Measurements from ENCODE around the gene POU6F2.

Gene POU6F2

DNA sequence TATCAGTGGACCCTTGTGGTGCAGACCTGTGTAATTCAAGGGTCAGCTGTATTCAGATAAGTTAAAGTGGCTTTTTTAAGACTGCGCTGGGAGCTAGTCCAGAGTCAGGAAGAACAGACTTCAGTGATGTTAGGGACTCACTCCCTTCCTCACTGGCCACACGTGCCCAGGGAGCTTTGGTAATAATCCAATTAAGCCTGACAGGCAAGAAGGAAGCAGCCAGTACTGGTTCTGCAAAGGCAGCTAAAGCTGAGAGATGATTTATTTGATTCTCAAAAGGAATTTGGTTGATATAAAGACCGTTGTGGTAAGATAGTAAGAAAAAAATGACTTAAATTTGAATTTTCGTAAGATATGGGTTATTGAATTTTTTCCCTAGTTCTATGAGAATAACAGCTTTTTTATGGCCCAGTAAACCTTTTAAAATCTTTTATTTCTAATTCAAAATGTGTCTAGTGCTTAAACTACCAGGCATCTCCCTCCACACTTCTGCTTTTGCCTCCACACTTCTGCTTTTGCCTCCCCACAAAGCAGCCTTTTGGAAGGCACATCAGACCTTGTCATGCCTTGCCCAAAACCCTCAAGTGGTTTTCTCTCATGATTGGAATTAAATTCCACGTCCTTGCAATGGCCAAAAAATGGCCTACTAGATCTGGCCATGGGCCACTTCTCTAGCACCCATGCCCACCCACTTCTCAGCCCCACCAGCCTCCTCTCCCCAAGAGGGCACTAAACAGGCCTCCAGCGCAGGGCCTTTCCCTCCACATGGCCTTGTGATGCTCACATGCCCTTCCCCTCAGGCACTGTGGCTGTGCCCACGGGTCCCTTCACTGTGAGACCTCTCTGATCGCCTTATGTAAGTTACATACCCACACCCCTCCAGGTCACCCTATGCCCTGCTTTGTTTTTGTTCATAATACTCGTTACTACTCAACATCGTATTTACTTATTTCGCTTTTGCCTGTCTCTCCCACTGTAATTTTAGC, 92.5 kb downstream of the POU6F2 start:
- DNase-seq: no peak

DNA sequence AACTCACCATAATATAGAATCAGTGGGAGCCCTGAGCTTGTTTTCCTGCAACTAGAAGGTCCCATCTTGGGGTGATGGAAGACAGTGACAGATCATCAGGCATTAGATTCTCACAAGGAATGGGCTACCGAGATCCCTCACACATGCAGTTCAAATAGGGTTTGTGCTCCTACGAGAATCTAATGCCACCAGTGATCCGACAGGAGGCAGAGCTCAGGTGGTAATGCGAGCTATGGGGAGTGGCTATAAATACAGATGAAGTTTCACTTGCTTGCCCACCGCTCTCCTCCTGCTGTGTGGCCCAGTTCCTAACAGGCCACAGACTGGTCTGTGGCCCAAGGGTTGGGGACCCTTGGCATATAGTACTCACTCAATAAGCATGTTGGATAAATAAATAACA, 93.4 kb downstream of the POU6F2 start:
- no peak for DNase-seq

DNA sequence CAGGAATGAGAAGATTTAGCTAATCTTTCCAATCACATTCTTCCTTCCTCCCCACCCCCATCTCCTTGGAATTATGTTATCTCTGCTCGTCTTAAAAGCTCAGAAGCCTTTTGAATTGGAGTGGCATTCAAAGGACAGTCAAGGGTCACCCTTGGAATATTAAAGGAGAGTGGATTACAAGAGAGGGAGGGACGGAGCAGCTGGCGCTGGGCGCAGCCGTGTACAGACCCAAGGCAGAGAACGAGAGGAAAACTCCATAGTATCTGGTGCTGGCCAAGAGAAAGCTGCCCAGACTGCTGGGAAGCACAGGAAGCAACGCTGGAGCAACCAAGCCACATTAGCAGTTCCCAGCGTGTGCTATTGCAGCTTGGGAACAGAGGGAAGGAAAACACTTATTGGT, 95.7 kb downstream of the POU6F2 start:
- no peak for DNase-seq

DNA sequence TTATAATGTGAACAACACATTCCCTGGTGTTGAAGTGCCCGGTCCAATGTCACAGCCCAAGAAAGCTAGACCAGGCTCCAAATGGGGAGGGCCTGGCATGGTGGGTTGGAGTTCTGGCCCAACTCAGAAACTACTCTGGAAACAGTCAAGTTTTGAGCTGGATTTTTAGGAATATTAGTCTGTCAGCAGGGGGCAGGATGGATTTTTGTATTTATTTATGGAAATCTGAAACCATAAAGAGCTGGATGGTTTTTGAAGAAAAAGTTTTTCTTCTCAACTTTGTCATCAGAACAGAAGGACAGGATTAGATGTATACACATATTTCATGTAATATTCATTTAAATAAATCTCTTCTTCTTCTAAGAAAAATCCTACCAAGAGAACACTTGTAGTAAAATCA, 97.5 kb downstream of the POU6F2 start:
- no peak for DNase-seq

DNA sequence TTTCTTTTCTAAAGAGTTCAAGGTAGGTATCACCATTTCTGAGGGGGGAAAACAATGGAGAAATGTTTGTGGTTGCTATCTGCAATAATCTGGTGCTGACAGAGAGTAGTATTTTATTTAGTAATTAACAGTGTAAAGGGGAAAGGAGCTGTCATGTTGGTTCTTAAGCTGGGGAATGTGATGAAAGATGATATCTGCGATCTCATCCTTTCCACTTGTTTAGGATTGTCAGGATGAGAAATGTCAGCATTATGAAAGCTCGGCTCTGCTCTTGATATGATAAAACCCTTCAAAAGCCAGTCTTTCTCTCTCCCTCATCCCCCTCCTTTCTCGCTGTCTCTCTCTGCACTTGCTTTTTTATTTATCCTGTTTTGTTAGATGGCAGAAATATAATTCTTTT, 106.1 kb downstream of the POU6F2 start:
- DNase-seq: no peak

DNA sequence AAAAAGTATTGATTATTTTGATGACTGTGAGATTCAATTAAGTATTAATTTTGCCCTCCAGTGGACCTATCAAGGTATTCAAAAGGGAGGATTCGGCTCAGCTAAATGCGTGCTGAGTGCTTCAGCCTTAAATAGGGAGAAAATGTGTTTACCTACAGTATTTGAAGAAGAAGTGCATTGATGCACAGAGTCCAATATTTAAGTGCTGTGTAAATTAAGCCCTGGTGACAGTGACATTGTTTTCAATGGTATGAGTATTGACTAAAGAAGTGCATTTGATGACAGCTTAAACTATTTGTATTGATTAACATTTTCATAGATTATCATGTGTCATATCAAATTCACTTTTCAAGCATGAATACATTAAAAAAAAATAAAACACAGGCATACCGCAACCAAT, 106.6 kb downstream of the POU6F2 start:
- DNase-seq: no peak

DNA sequence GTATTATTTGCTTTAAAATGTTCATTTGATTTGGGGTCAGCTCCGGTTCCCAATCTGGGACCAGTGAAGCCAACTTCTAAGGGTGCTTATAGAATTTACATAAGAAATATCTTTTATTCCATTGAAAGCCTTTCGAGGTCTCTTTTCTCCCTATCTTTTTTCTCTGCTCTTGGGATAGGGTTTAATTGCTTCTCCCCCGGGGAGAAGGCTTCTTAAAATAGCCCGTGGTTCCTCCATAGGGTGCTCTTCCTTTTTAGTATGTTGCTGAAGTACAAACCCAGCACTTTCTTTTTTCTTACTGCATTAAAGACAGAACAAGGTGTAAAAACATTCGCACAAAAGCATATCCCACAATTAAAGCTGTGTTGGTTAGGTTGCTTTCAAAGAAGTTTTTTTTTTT, 107.5 kb downstream of the POU6F2 start:
- DNase-seq: no peak

DNA sequence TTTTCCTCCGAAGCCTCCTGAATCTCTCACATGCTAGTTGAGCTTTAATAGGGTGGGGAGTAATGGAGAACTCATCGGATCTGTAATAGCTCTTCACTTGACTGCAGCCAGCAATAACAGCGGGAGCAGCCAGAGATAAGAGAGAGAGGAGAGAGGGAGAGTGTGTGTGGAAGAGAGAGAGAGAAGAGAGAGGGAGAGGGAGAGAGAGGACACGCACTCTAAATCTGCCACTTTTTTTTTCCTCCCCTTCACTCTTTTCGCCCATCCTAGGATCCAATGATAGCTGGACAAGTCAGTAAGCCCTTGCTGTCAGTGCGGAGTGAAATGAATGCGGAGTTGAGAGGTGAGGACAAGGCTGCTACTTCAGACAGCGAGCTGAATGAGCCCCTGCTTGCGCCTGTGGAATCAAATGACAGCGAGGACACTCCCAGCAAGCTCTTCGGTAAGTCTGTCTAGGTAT, 107.9 kb downstream of the POU6F2 start:
- no peak for DNase-seq

DNA sequence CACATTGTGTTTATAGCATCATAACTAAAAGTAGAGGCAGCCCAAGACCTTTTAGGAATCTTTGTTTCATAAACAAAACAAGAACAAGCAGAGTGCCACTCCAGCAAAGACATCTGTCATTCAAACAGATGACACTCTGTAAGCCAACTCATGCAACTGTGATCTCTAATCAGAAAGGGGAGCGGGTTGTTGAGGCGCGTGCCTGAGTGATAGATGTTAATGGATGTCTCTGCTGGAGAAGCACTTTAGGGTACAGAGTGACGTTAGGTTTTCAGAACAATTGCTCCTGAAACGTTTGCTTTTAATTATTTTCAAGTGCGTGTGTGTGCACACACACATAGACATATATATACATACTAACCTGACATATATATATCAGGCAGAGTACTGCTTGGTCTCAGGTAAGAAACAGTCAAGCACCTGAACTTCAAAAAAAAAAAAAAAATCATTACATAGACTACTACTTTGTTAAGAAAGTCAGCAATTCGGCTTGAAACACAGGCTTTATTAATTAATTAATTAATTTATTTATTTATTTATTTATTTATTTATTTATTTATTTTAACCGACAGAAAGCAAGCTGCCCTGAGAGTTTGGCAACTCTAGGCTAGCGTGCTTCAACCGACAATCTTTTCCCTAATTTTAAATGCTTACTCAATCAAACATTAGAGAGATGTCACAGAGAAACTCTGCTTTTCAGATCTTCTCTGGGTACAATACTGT, 109.1 kb downstream of the POU6F2 start:
- no peak for DNase-seq

DNA sequence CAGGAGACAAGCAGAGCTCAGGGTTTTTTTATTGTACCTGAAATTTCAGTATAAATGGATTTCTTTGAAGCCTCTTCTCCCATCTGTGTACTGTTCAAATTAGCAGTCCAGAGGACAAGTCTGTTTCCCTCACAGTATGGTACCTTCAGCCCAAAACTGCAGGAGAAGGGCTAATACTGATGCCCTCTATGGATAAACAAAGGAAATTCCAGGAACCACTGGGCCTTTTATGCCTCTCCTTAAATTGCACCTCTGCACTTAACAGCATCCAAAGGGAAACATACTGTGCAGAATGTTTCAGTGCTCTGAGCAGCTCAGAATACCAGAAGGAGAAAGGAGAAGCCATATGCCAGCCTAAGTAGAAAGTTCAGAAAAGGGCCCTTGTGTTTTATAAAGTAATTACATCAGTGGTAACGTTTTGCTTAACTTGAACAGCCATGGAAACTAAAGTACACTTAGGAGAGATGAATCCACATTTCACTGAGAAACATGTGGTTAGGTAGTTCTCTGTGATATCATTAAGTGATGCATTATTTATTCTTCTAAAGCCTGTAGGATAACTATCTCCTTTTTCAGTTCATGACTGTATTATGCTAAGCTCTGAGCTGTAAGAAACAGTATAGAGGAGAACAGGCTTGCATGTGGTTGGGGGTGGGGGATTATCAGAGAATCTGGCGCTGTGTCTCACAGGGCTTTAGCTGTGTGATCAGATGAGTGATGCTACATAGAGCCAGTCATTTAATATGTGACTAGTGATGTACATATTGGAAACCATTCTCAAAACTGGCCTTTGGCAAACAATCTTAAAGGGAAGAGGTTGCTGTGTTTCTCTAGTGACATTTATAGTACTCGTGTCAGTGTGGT, 111.3 kb downstream of the POU6F2 start:
- DNase-seq: no peak

DNA sequence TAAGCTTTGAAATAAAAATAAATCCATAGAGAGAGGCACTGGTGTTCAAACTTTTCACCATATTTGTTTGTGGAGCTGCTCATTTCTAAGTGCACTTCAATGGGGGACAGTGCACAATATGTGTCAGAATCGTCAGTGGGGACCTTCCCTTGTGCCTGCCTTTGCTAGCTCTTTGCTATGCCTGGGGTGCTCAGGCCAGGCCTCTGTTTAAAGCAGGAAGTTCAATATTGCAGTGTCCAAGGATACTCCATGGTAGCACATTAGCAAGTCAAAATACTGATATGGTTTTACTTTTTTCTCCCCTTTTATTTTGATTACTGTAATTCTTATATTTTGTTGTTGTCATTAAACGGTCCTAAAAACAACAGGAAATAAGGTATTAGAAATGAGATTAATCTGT, 113.4 kb downstream of the POU6F2 start:
- DNase-seq: no peak

DNA sequence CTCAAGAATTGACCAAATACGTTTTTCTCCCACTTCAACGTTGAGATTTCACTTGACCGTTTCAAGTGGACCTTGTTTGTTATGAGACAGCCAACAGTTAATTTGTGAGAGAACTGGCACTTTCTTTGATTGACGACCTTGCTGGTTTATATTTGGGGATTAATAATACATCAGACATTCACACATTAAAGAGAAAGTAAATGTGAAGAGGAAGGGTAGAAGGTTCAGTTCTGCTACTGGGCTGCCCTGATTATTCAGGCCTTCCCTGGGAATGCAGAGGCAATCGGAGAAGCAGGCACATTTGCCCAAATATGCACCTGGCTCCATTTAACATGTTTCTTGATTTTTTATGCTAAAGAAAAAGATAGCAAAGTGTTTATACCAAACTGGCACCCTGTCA, 114.1 kb downstream of the POU6F2 start:
- no peak for DNase-seq

DNA sequence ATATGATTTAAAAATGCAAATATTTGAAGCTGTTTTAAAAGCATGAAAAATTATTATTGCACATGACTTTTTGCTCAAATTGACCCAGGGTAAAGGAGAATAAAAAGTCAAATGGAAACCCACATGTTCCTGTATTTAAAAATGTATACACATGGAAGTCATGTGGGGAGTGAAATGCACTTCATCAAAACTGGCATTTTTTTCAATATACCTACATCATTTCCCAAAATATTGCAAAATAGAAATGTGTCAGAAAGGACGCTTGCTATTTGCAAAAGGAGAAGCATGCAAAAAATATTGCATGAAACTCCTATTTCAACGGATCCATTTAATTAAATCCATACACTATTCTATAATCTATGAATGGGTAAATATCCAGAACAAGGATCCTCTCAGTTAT, 117.0 kb downstream of the POU6F2 start:
- no peak for DNase-seq

DNA sequence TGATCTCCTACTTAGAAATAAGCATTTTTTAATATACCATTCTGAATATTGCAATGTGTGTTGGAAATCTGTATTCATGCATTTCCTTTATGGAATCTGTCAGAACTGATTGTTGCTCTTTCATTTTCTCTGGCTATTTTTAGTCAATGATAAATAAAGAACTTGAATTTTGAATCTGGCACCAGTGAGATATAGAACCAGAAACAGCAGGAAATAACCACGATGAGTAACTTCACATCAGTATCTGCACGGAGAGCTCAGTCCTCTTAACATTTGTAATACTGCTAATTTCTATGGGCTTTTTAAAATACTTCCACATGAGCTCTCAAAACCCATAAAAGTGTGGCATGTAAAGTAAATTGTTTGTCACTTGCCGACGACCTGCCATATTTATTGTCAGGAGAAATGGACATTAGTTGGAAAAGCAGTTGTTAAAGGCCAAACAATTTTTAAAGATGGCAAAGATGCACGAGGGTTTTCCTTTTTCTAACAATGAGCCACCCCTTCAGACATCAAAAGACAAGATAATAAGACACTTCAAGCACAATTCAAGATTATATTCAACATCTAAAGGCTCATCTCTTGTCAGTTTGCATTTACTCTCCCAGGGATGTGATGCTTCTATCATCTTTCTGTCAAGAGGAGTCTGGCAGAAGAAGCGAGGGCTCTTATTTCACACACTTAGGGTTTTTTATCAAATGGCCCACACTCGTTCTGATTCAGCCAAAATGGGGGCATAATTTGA, 118.3 kb downstream of the POU6F2 start:
- DNase-seq: no peak

DNA sequence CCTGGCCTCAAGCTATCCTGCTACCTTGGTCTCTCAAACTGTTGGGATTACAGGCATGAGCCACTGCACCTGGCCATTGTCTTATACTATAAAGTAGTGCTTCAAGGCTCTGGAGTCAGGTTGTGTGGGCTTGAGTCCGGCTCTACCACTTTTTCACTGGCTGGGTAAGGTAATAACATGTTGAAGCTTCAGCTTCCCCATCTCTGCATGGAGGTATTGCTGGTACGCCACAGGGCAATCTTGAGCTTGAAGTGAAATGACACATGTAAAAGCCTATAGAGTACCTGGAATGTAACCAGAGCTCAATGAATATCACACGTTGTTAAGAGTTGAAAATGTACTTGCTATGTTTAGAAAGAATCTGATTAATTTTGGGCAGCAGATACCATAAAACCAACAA, 120.8 kb downstream of the POU6F2 start:
- DNase-seq: no peak

DNA sequence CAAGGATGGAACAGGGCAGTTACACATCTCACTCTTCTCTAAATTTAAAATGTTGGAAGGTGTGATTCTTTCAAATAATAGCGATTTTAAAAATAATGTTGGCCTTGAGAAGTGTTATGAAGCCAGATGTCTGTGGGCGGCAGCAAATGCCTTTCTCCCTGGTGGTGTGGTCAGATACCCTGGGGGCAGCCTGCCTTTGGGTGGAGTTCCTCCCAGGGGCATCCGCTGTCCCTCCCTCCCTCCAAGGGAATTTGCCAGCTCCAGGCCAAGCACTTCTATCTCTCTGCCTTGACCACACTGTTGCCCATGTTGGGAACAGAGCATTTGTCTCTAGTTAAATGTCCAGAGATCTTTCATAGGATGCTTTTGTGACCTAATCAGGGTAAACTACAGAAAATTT, 121.4 kb downstream of the POU6F2 start:
- DNase-seq: no peak

DNA sequence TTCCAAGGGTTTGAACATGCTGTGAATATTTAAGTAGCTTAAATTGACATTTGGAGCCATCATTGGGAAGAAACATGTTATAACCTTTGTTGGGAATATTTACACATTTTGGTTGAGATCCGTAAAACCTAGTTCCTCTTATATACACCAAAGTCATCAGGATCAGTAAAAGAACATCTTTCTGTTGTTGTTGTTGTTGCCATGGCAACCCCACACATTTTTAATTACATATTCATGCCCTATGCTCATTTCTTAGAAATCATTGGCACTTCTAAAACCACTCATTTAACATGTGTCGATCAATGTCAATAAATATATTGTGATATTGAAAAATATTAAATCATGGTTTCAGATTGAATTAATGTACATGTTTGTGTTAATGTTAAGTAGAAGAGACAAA, 122.6 kb downstream of the POU6F2 start:
- DNase-seq: no peak

DNA sequence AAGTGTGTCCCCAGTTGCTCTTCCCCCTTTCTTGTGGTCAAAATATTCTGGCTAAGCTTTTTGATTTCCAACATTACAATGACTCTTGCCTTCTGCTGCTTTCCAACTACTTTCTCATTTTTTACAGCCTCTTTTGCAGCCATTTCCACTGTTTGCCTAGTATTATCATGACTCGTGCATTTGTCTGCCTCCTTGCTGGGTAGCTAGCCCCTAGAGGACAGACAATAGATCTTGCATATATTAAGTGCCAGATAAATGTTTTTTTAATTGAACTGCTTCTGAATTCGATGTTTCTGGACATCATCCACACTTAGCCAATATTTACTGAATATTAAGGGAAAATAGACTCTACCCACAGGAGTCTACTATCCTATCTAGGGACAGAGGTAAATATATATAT, 124.5 kb downstream of the POU6F2 start:
- DNase-seq: no peak

DNA sequence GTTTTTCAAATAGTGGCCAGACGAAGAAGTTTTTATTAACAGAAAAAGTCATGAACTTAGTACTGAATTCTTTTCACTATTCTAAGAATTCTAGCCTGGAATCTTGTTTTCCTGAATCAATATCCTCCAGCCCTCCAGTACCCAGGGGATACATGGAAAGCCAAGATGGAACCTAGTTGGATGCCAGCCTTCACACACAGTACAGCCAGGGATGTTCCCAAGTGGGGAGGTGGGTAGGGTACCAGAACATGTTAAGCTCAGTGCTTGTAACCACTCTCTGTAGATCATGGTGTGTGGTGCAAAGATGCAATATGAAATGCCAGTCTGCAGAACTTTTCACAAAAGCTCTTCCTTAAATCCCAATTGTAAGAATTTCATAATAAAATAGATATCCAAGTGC, 128.0 kb downstream of the POU6F2 start:
- DNase-seq: no peak

DNA sequence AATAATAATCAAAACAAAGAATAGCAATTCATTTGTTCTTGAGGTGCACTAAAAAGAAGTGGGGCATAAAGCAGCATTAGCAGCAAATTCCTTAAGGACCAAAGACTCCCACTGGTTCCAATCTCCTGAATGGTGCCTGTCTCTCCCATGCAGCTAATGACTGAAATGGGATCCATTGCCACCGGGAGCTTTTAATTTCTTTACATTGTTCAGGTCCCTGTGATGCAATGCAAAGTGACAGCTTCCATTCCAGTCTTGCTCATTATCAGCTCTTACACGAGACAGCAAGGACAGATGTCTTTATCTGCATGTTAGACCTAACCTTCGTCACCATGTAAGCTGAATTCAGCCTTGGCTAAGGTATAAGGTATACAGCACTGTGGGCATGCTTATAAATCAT, 148.1 kb downstream of the POU6F2 start:
- DNase-seq: no peak

DNA sequence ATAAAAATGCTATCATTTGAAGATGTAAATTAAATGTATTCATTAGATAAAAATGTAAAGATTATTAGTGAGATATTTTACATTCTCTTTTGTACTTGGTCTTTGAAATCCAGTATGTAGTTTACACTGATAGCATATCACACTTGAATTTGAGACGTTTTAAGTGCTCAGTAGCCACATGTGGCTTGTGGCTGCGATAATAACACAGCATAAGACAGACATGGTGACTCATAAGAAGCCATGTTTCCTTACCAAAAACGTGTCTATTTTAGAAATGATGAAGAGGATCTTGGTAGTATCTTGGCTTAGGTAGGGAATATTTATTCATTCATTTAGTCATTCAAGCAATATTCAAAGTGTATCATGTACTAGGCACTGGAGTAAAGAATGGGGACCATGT, 149.3 kb downstream of the POU6F2 start:
- DNase-seq: no peak

DNA sequence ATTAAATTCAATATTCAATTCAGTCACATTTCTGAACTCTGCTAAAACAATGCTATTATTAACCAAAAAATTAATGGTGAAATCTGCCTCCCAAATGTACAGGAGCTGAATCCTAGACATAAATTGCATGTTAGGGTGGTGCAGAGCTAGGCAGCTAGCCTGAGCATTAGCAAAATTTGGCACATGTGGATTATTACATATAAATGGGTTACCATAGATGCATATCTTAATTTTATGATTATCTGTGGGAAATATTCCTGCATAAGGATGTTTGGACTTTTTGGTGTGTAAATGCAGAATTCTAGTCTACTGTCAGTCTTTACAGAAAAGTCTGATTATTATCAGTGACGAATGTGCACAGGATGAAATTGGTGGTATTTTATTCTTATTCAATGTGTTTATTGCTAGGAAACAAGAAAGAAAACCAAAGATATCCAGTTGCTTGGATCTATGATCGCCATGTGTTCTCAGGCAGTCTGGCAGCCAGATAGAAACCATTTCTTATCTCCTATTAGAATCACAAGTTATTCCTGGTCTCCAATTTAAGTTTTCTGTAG, 150.7 kb downstream of the POU6F2 start:
- DNase-seq: no peak
